ENCODE data around the gene VPS35.

The VPS35 gene

DNA sequence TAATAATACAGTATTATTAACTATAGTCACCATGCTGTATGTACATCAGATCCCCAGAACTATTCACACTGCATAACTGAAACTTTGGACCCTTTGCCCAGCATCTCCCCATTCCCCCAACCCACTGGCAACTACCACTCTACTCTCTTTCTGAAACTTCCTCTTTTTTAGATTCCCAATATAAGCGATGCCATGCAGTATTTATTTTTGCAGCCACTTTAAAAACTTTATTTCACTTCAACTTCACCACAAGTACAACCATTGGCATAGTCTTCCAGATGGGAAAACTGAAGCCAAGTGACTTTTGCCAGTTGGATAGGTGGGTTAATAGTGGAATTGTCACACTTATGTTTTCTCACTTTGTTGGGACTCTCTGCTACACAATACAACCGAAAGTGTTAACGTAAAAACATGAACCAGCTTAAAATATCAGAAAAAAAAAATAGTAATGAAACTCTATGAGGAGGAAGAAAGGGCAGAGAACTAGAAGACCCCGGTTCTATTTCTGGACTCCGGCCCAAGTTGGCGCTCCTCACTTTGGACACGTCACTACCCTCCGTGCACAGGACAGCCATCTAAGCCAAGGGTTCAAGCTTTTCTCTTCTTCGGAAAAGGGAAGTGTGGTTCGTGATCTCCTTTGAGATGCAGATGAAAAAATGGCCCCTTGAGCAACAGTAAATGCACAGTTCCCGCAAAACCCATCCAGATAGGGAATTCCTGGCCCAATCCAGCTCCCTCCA is 68.5 kb downstream of the VPS35 start:
- DNase-seq (ENCODE audit: low read depth in 1 of 2, low spot score in 1 of 2), result no peak

DNA sequence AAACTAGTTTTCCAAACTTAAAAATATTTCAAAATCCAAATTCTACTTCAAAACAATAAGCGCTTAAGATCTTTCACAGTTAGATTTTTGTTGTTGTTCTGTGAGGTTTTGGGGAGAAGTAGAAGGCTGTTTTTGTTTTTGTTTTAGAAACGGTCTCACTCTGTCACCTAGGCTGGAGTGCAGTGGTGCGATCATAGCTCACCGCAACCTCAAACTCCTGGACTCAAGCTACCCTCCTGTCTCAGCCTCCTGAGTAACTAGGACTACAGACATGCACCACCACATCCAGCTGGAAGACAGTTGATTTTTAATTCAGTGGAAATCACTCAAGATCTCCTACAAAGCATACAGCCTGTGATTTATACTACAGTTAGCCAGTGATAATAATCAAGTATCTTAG is 70.5 kb downstream of the VPS35 start:
- DNase-seq (ENCODE audit: low read depth in 1 of 2, low spot score in 1 of 2), result no peak

DNA sequence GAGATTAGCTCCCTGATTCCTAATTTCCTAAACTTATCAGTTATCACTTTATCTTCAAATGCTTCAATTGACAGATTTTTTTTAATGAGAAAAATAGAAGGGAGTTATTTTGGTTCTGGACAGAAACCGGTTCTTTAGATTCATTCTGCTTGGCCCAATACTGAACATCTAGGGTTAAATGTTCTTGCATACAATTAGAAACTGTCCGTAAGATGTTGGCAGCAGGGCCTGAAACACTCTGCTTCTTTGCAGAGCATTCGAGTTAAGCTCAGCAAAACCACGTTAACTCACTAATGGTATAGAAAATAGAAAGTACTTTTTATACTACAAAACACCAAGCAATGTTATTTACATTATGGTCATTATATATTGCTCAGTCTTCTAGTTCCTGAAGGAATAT is 75.0 kb downstream of the VPS35 start:
- DNase-seq (ENCODE audit: low read depth in 1 of 2, low spot score in 1 of 2), result no peak

DNA sequence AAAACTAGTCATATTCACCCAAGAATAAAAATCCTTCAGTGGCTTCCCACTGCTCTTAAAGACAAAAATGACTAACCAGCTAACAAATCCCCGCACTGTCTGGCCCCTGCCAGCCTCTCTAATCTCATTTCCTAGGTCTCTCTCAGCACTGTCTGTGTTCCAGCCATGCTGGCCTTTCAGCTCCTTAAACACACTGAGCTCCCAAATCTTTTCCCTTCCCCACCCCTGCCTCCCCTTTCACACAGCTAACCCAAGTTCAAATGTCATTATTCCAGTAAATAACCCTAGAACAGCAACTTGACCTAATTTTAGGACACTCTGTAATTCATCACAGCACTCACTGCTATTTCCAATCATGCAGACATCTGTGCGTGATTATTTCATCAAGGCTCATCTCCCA is 75.6 kb downstream of the VPS35 start:
- DNase-seq (ENCODE audit: low read depth in 1 of 2, low spot score in 1 of 2), result no peak

DNA sequence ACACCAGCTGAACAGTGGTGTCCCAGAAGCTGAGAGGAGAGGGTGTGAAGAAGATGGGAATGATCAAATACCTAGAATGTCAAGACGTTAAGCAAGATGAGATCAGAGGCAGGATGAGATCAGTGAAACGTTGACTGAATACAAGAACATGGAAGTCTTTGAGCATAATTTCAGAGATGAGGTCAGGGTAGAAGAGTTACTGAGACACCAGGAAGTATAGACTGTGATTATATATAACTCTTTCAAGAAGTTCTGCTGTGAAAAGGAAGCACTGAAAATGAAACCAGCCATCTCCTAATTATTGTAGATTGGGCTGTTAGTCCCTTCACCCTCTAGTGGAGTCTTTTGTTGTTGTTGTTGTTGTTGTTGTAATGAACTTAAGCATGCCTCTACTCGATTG is 76.9 kb downstream of the VPS35 start:
- DNase-seq (ENCODE audit: low read depth in 1 of 2, low spot score in 1 of 2), result no peak

DNA sequence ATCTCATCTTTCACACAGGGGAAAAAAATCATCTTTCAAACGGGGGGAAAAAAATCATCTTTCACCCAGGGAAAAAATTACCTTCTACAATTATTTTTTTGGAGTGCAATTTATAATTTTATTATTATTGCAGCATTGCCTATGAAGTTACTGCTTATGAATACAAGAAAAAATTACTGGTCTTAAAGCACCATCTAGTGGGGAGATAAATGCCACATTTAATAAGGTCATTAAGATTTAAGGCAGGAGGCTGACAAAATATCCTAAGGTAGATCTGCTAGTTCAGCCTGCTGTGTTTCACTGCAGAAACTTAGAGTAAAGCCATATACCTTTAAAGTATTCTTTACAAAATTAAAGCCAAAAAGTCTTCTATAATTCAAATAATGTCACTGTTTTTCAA is 81.4 kb downstream of the VPS35 start:
- no peak for DNase-seq (ENCODE audit: low read depth in 1 of 2, low spot score in 1 of 2)

DNA sequence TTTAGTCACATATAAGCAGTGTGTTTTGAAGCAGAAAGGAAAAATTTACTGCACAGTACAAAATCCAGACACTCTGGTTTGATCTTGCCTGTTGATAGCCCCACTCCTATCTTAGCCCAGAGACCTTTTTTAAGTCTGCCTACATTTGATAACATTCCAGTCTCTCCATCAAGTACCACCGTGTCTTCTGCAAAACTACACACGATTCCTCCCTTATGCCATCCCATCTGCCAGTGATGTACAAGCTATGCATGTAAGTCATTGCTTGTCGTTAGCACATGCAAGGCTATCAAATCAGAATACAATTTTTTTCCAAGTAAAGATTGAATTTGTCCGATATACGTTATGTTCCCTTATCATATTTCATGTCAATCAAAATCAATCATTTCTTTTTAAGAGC is 82.7 kb downstream of the VPS35 start:
- DNase-seq (ENCODE audit: low read depth in 1 of 2, low spot score in 1 of 2), result no peak
